IMR-90 (cell line): ENCODE results near the gene AP3B1. TPM values are rescaled to one million over a fixed set of nuclear protein-coding genes. Genes with fewer than 3 reads are reported as not detected.

ENCODE experiments used
- ATAC-seq: fragments of 200-7000 bp; cut with Tn5 transposase; 2 replicates; pipeline ENCODE4 v1.9.1; 2020; ENCODE audit warnings: low read depth, mild to moderate bottlenecking, moderate library complexity
- BruUV-seq: library from RNA; stranded (reverse); fragments of 400-500 nt; replicated peaks from 2 replicates; lab custom pipeline; 2021; lab: Mats Ljungman, UMichigan
- CTCF ChIA-PET: fragments of 300-600 bp; formaldehyde crosslinking; extraction: SDS; loops from one replicate; lab custom pipeline; 2021; ENCODE audit warnings: antibody characterized with exemption; lab: Yijun Ruan, JAX
- POLR2A ChIA-PET: fragments of 300-600 bp; sonication (Branson Sonifier 250); formaldehyde crosslinking; loops from one replicate; lab custom pipeline; 2022; ENCODE audit warnings: antibody characterized with exemption; ENCODE audit not compliant: unreplicated experiment; lab: Charles Lee
- DNase-seq: peaks from one replicate; pipeline ENCODE4 v3.0.0; 2013
- H2AFZ ChIP-seq: replicated peaks from 2 replicates; pipeline ENCODE3; 2013; ENCODE audit warnings: low read length, mild to moderate bottlenecking; ENCODE audit not compliant: poor library complexity
- H2AK5ac ChIP-seq: 2 replicates; pipeline ENCODE4 v1.6.1; 2013; ENCODE audit warnings: low read depth, low read length, inconsistent platforms
- H2AK9ac ChIP-seq: replicated peaks from 2 replicates; pipeline ENCODE3; 2013; ENCODE audit warnings: mild to moderate bottlenecking, low read depth, low read length, moderate library complexity; ENCODE audit not compliant: poor library complexity
- H2BK120ac ChIP-seq: 2 replicates; pipeline ENCODE4 v1.6.1; 2013; ENCODE audit warnings: low read depth, low read length, inconsistent platforms
- H2BK15ac ChIP-seq: 3 replicates; pipeline ENCODE4 v1.6.1; 2013; ENCODE audit warnings: low read depth, low read length, inconsistent platforms
- H2BK20ac ChIP-seq: 2 replicates; pipeline ENCODE4 v1.6.1; 2013; ENCODE audit warnings: low read depth, mild to moderate bottlenecking, inconsistent platforms, low read length, moderate library complexity
- H2BK5ac ChIP-seq: 2 replicates; pipeline ENCODE4 v1.6.1; 2013; ENCODE audit warnings: mild to moderate bottlenecking, low read depth, low read length, inconsistent platforms; ENCODE audit not compliant: poor library complexity, severe bottlenecking
- H3K14ac ChIP-seq: replicated peaks from 2 replicates; pipeline ENCODE4 v1.6.1; 2013; ENCODE audit warnings: low read depth, low read length, inconsistent platforms
- H3K18ac ChIP-seq: 2 replicates; pipeline ENCODE4 v1.6.1; 2013; ENCODE audit warnings: low read depth, low read length, control low read depth
- H3K23ac ChIP-seq: 2 replicates; pipeline ENCODE4 v1.6.1; 2013; ENCODE audit warnings: low read depth, low read length, inconsistent platforms
- H3K27ac ChIP-seq: 2 replicates; pipeline ENCODE4 v1.5.1; 2013; ENCODE audit warnings: mild to moderate bottlenecking, control low read depth, low read length; ENCODE audit not compliant: insufficient read depth
- H3K27me3 ChIP-seq: 2 replicates; pipeline ENCODE4 v1.6.1; 2013; ENCODE audit warnings: low read length; ENCODE audit not compliant: control insufficient read depth, insufficient read depth
- H3K36me3 ChIP-seq: 2 replicates; pipeline ENCODE4 v1.6.1; 2013; ENCODE audit warnings: low read length, mixed read lengths; ENCODE audit not compliant: control insufficient read depth, insufficient read depth
- H3K4ac ChIP-seq: 2 replicates; pipeline ENCODE4 v1.6.1; 2013; ENCODE audit warnings: low read depth, low read length, inconsistent platforms
- H3K4me1 ChIP-seq: 2 replicates; pipeline ENCODE4 v1.6.1; 2013; ENCODE audit warnings: low read length, mixed read lengths; ENCODE audit not compliant: control insufficient read depth, insufficient read depth
- H3K4me2 ChIP-seq: 2 replicates; pipeline ENCODE4 v1.6.1; 2013; ENCODE audit warnings: low read depth, mild to moderate bottlenecking, control low read depth, low read length, moderate library complexity
- H3K4me3 ChIP-seq: 2 replicates; pipeline ENCODE4 v1.5.1; 2013; ENCODE audit warnings: low read depth, mild to moderate bottlenecking, control low read depth, low read length, moderate library complexity; ENCODE audit not compliant: insufficient read depth
- H3K56ac ChIP-seq: 2 replicates; pipeline ENCODE4 v1.6.1; 2013; ENCODE audit warnings: low read length, inconsistent platforms; ENCODE audit not compliant: insufficient read depth; ENCODE audit errors: extremely low read depth
- H3K79me1 ChIP-seq, 2 experiments: 2 replicates each; pipeline ENCODE4 v1.6.1; 2013; ENCODE audit warnings: low read length in 2 of 2, inconsistent platforms in 1 of 2, low read depth in 1 of 2
- H3K9ac ChIP-seq: 2 replicates; pipeline ENCODE4 v1.6.1; 2013; ENCODE audit warnings: low read depth, low read length, control low read depth
- H3K9me1 ChIP-seq: 2 replicates; pipeline ENCODE4 v1.6.1; 2013; ENCODE audit warnings: low read length, inconsistent platforms; ENCODE audit not compliant: insufficient read depth
- H3K9me3 ChIP-seq: 2 replicates; pipeline ENCODE4 v1.6.1; 2013; ENCODE audit warnings: low read length; ENCODE audit not compliant: control insufficient read depth, insufficient read depth
- H4K20me1 ChIP-seq: 2 replicates; pipeline ENCODE4 v1.6.1; 2013; ENCODE audit warnings: low read length, inconsistent platforms; ENCODE audit not compliant: insufficient read depth
- H4K5ac ChIP-seq: 2 replicates; pipeline ENCODE4 v1.6.1; 2013; ENCODE audit warnings: mild to moderate bottlenecking, low read depth, low read length, control low read depth
- H4K8ac ChIP-seq, 2 experiments: 2 replicates each; pipeline ENCODE4 v1.6.1; 2013; ENCODE audit warnings: low read depth in 2 of 2, low read length in 2 of 2, control low read depth in 1 of 2, inconsistent platforms in 1 of 2
- H4K91ac ChIP-seq: 2 replicates; pipeline ENCODE4 v1.6.1; 2013; ENCODE audit warnings: low read depth, low read length, inconsistent platforms; ENCODE audit not compliant: insufficient read depth
- BHLHE40 ChIP-seq: fragments of 150-350 bp; IDR thresholded peaks from 2 replicates; pipeline ENCODE4 v1.6.1; 2016; ENCODE audit warnings: mild to moderate bottlenecking, low read depth, low read length
- CEBPB ChIP-seq: IDR thresholded peaks from 2 replicates; pipeline ENCODE4 v1.6.1; 2012; ENCODE audit warnings: low read depth, low read length, improper control_type of control experiment
- CHD1 ChIP-seq: IDR thresholded peaks from 2 replicates; pipeline ENCODE4 v1.6.1; 2012; ENCODE audit warnings: low read depth, low read length, improper control_type of control experiment
- FOS ChIP-seq: fragments of 150-350 bp; IDR thresholded peaks from 2 replicates; pipeline ENCODE4 v1.6.1; 2016; ENCODE audit warnings: low read depth, low read length
- MAFK ChIP-seq: IDR thresholded peaks from 2 replicates; pipeline ENCODE4 v1.6.1; 2012; ENCODE audit warnings: low read depth, low read length, improper control_type of control experiment
- MAZ ChIP-seq: IDR thresholded peaks from 2 replicates; pipeline ENCODE4 v1.6.1; 2012; ENCODE audit warnings: low read depth, mild to moderate bottlenecking, low read length, improper control_type of control experiment, moderate library complexity, borderline replicate concordance
- MXI1 ChIP-seq: IDR thresholded peaks from 2 replicates; pipeline ENCODE4 v1.6.1; 2012; ENCODE audit warnings: low read depth, mild to moderate bottlenecking, low read length, moderate library complexity, borderline replicate concordance
- NFE2L2 ChIP-seq: fragments of 150-350 bp; IDR thresholded peaks from 2 replicates; pipeline ENCODE4 v1.6.1; 2016; ENCODE audit warnings: low read depth, mild to moderate bottlenecking, low read length
- POLR2A ChIP-seq: IDR thresholded peaks from 2 replicates; pipeline ENCODE4 v1.6.1; 2012; ENCODE audit warnings: mild to moderate bottlenecking, low read depth, low read length
- RAD21 ChIP-seq: IDR thresholded peaks from 2 replicates; pipeline ENCODE4 v1.6.1; 2012; ENCODE audit warnings: low read length, improper control_type of control experiment
- RFX5 ChIP-seq: IDR thresholded peaks from 2 replicates; pipeline ENCODE4 v1.8.0; 2012; ENCODE audit warnings: low read depth, mild to moderate bottlenecking, low read length, moderate library complexity
- SMC3 ChIP-seq: fragments of 150-350 bp; IDR thresholded peaks from 2 replicates; pipeline ENCODE4 v1.6.1; 2016; ENCODE audit warnings: low read depth, mild to moderate bottlenecking, antibody characterized with exemption, low read length, moderate library complexity
- USF2 ChIP-seq: fragments of 150-350 bp; IDR thresholded peaks from 2 replicates; pipeline ENCODE4 v1.6.1; 2017; ENCODE audit warnings: mild to moderate bottlenecking, antibody characterized with exemption, low read length, low read depth
- whole genome bisulfite sequencing, 2 experiments: methylation state at CpG; one replicate each; pipeline versions ENCODE4 v1.1.5 to v1.1.7; 2013; ENCODE audit warnings: missing lambda C conversion rate in 2 of 2; ENCODE audit not compliant: insufficient read length in 1 of 2; ENCODE audit errors: extremely low coverage in 2 of 2; 5-methylcytosine and 5-hydroxymethylcytosine counted together
- dilution Hi-C: fragments of 300-500 bp; cut with HindIII; formaldehyde crosslinking; loops from one replicate; pipeline ENCODE4 v1.14.3; 2018; ENCODE audit warnings: low sequenced_read_pairs; ENCODE audit not compliant: unreplicated experiment
- in situ Hi-C: fragments of 300-500 bp; cut with MboI; formaldehyde crosslinking; loops from 3 replicates; pipeline ENCODE4 v1.14.3; 2019; ENCODE audit warnings: low sequenced_read_pairs, inconsistent platforms, mixed read lengths
- intact Hi-C: fragments of 100-400 bp; cut with micrococcal nuclease; formaldehyde crosslinking; loops from 2 replicates; pipeline ENCODE4 v1.10.0; 2022
- polyA plus RNA-seq, 3 experiments: library from polyadenylated mRNA; depleted of rRNA; stranded (reverse); fragments of >200 nt; gene quantifications; 2 replicates each; pipeline ENCODE4 v1.2.3, GENCODE V29; 2012; ENCODE audit warnings: low replicate concordance in 1 of 3
- total RNA-seq: library from RNA; depleted of rRNA; stranded (reverse); fragments of >200 nt; gene quantifications from 2 replicates; pipeline ENCODE4 v1.2.3, GENCODE V29; 2012
- TF ChIP-seq, protein P1 (sequence below): fragments of 150-350 bp; IDR thresholded peaks from 2 replicates; pipeline ENCODE4 v1.6.1; 2016; ENCODE audit warnings: low read depth, mild to moderate bottlenecking, low read length, moderate library complexity, borderline replicate concordance
- TF ChIP-seq, protein P2 (sequence below): conservative IDR thresholded peaks from 2 replicates; pipeline ENCODE4 v1.5.1; 2012; ENCODE audit warnings: mild to moderate bottlenecking, low read depth, low read length, improper control_type of control experiment

AP3B1 gene
- total and polyA plus RNA-seq, 2 of the 4 experiments (the other 2 are of a cell fraction), result 33.1 to 59.0 TPM

DNA sequence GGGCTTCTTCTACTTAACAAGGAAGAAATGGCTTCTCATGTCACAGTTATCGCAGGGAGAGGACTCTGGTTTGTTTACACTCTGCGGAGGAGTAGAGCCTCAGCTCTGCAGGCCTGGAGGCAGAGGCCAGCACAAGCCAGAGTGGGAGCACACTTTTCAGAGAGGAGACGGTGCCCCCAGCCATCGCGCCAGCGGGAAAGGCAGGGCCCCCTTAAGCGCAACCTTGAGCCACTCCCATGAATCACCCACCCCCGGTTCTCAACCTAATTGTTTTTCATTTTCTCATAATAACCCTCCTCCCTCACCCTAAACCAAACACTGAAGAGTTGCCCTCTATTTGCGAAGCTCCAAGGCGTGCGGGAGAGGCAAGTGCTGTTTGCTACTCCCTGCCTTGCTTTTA, 309.9 kb downstream of the AP3B1 start:
- H3K14ac ChIP-seq, result no peak overlapping the region
- no peak overlapping the region for H4K8ac ChIP-seq
- H3K79me1 ChIP-seq, result no peaks in the 10 kb centered on the region
- ChIA-PET POLR2A (no interaction called here), CTCF (interaction anchor here (1.5 kb wide), 1 partner anchor 17 kb away, joined by 3 read pairs; no protein-coding TSS in a partner anchor)
- H3K4me3 ChIP-seq, result no peak overlapping the region
- no peak overlapping the region for H2AK5ac ChIP-seq
- no peak overlapping the region for H3K23ac ChIP-seq
- DNase-seq (no peak), ATAC-seq (no peak)
- no peak overlapping the region for H4K91ac ChIP-seq
- no peaks in the 10 kb centered on the region; the same call in 1 of the 2 replicates for H3K36me3 ChIP-seq
- H3K9me1 ChIP-seq, result no peaks in the 10 kb centered on the region
- H3K27ac ChIP-seq, result no peak overlapping the region
- H4K5ac ChIP-seq, result no peak overlapping the region
- H2AFZ ChIP-seq, result no peak overlapping the region
- WGBS, 2 experiments, result 0 to 100% methylated on average over 1 of the region's 11 CpGs
- intact Hi-C loops, result no loop called here
- in situ Hi-C loops, result no loop called here
- no peaks in the 10 kb centered on the region for H4K20me1 ChIP-seq
- peaks cover 13% of the 10 kb centered on the region for H3K27me3 ChIP-seq
- no peak overlapping the region for H2BK5ac ChIP-seq
- TF ChIP-seq, protein P1, sequence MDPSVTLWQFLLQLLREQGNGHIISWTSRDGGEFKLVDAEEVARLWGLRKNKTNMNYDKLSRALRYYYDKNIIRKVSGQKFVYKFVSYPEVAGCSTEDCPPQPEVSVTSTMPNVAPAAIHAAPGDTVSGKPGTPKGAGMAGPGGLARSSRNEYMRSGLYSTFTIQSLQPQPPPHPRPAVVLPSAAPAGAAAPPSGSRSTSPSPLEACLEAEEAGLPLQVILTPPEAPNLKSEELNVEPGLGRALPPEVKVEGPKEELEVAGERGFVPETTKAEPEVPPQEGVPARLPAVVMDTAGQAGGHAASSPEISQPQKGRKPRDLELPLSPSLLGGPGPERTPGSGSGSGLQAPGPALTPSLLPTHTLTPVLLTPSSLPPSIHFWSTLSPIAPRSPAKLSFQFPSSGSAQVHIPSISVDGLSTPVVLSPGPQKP, result no peak
- TF ChIP-seq MAFK (no peak), SMC3 (no peak), POLR2A (no peak), BHLHE40 (no peak), MAZ (no peak), FOS (no peak), RAD21 (no peak), MXI1 (no peak), NFE2L2 (no peak), USF2 (no peak), RFX5 (no peak), CEBPB (no peak), CHD1 (no peak)
- TF ChIP-seq, protein P2, sequence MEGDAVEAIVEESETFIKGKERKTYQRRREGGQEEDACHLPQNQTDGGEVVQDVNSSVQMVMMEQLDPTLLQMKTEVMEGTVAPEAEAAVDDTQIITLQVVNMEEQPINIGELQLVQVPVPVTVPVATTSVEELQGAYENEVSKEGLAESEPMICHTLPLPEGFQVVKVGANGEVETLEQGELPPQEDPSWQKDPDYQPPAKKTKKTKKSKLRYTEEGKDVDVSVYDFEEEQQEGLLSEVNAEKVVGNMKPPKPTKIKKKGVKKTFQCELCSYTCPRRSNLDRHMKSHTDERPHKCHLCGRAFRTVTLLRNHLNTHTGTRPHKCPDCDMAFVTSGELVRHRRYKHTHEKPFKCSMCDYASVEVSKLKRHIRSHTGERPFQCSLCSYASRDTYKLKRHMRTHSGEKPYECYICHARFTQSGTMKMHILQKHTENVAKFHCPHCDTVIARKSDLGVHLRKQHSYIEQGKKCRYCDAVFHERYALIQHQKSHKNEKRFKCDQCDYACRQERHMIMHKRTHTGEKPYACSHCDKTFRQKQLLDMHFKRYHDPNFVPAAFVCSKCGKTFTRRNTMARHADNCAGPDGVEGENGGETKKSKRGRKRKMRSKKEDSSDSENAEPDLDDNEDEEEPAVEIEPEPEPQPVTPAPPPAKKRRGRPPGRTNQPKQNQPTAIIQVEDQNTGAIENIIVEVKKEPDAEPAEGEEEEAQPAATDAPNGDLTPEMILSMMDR, result no peak
- H3K18ac ChIP-seq, result no peak overlapping the region
- H2BK15ac ChIP-seq, result no peak overlapping the region
- dilution Hi-C loops, result no loop called here
- no peaks in the 10 kb centered on the region; the same call in 1 of the 2 replicates for H3K4me1 ChIP-seq
- no peak overlapping the region for H2BK20ac ChIP-seq
- no peak overlapping the region for H2BK120ac ChIP-seq
- no peak overlapping the region for H3K4me2 ChIP-seq
- no TSS peak for BruUV-seq
- H3K56ac ChIP-seq, result no peak overlapping the region
- no peak overlapping the region for H3K4ac ChIP-seq
- H2AK9ac ChIP-seq, result no peak overlapping the region
- no peak overlapping the region for H3K9ac ChIP-seq
- no peaks in the 10 kb centered on the region for H3K9me3 ChIP-seq
